ENCODE results near the gene TMEM200B. TPM values are rescaled to one million over a fixed set of nuclear protein-coding genes. Genes with fewer than 3 reads are reported as not detected.
"Not testable (repeated sequence)": the region's sequence is repeated elsewhere in the genome, so short reads cannot be mapped to it uniquely, and the experiment has no call there.

TMEM200B gene
- total RNA-seq, 1 experiment from 2014 or later: 0.03 TPM

GRCh38 chr1:29112705-29113412 is 10.8 kb downstream of the TMEM200B start:
- no peak for DNase-seq (ENCODE audit: low spot score)

GRCh38 chr1:29108041-29108440 is 15.7 kb downstream of the TMEM200B start:
- DNase-seq (ENCODE audit: low spot score): not testable (repeated sequence)

- peak; percentile 10 for DNase-seq (ENCODE audit: low spot score)
These were observed 17.9 kb downstream of the TMEM200B start for GRCh38 chr1:29105822-29106221.

- no peak for DNase-seq (ENCODE audit: low spot score)
These were observed 23.2 kb downstream of the TMEM200B start for GRCh38 chr1:29100487-29100886.

GRCh38 chr1:29099286-29099685 is 24.4 kb downstream of the TMEM200B start:
- DNase-seq (ENCODE audit: low spot score): no peak

GRCh38 chr1:29096231-29096886 is 27.3 kb downstream of the TMEM200B start:
- no peak for DNase-seq (ENCODE audit: low spot score)

- no peak for DNase-seq (ENCODE audit: low spot score)
These were observed 28.7 kb downstream of the TMEM200B start for GRCh38 chr1:29094954-29095353.

- no peak for DNase-seq (ENCODE audit: low spot score)
These were observed 29.3 kb downstream of the TMEM200B start for GRCh38 chr1:29094433-29094832.

- not testable (repeated sequence) for DNase-seq (ENCODE audit: low spot score)
These were observed 31.0 kb downstream of the TMEM200B start for GRCh38 chr1:29092704-29093103.

- DNase-seq (ENCODE audit: low spot score): no peak
These were observed 32.6 kb downstream of the TMEM200B start for GRCh38 chr1:29090937-29091618.

GRCh38 chr1:29084196-29084521 is 39.5 kb downstream of the TMEM200B start:
- no peak for DNase-seq (ENCODE audit: low spot score)

GRCh38 chr1:29083317-29084195 is 40.1 kb downstream of the TMEM200B start:
- DNase-seq (ENCODE audit: low spot score): no peak

- no peak for DNase-seq (ENCODE audit: low spot score)
These were observed 41.2 kb downstream of the TMEM200B start for GRCh38 chr1:29082519-29082918.

GRCh38 chr1:29081201-29081600 is 42.5 kb downstream of the TMEM200B start:
- no peak for DNase-seq (ENCODE audit: low spot score)

- not testable (repeated sequence) for DNase-seq (ENCODE audit: low spot score)
These were observed 43.6 kb downstream of the TMEM200B start for GRCh38 chr1:29079916-29080629.

- DNase-seq (ENCODE audit: low spot score): no peak
These were observed 46.5 kb downstream of the TMEM200B start for GRCh38 chr1:29077155-29077554.

Other genes with a start within 250 kb of the TMEM200B start
- 16.4 and 20.5 TPM in 2 replicates for gene EPB41, start 209.3 kb downstream of the TMEM200B start, total RNA-seq (2014; rRNA removed; shearing (Covaris generic))
- gene SRSF4, start 58.0 kb upstream of the TMEM200B start, total RNA-seq (2014; rRNA removed; shearing (Covaris generic)): 28.6 and 31.3 TPM in 2 replicates
- 13.9 and 16.8 TPM in 2 replicates for gene MECR, start 107.0 kb upstream of the TMEM200B start, total RNA-seq (2014; rRNA removed; shearing (Covaris generic))
- gene PTPRU, start 112.6 kb upstream of the TMEM200B start, total RNA-seq (2014; rRNA removed; shearing (Covaris generic)): 3.0 and 7.4 TPM in 2 replicates

Data from A172 (cell line).